Smooth muscle cell (in vitro differentiated cells): Measurements from ENCODE around the gene LGALS9. TPM values are rescaled to one million over a fixed set of nuclear protein-coding genes. Genes with fewer than 3 reads are reported as not detected.
"Not testable (repeated sequence)": the region's sequence is repeated elsewhere in the genome, so short reads cannot be mapped to it uniquely, and the experiment has no call there.

Source experiments
- DNase-seq: peaks from one replicate; lab custom pipeline; 2025; ENCODE audit not compliant: unreplicated experiment; lab: John Stamatoyannopoulos, UW
- H2AFZ ChIP-seq: fragments of 200-600 bp; sonication (generic); 2 replicates; pipeline ENCODE4 v1.6.0; 2016; ENCODE audit warnings: antibody characterized with exemption, low read depth, mild to moderate bottlenecking
- H3F3A ChIP-seq: fragments of 200-600 bp; sonication (generic); 2 replicates; pipeline ENCODE4 v1.6.0; 2017; ENCODE audit warnings: antibody characterized with exemption, low read depth
- H3K27ac ChIP-seq: fragments of 200-600 bp; sonication (generic); 2 replicates; pipeline ENCODE4 v1.5.1; 2016; ENCODE audit warnings: low read depth, mild to moderate bottlenecking
- H3K27me3 ChIP-seq: fragments of 200-600 bp; sonication (generic); 2 replicates; pipeline ENCODE4 v1.6.1; 2016; ENCODE audit warnings: low read depth, mild to moderate bottlenecking
- H3K36me3 ChIP-seq: fragments of 200-600 bp; sonication (generic); 2 replicates; pipeline ENCODE4 v1.5.1; 2016; ENCODE audit warnings: low read depth
- H3K4me1 ChIP-seq: fragments of 200-600 bp; sonication (generic); 2 replicates; pipeline ENCODE4 v1.5.1; 2016; ENCODE audit warnings: low read depth
- H3K4me2 ChIP-seq: fragments of 200-600 bp; sonication (generic); 2 replicates; pipeline ENCODE4 v1.6.0; 2016; ENCODE audit warnings: mild to moderate bottlenecking
- H3K4me3 ChIP-seq: fragments of 200-600 bp; sonication (generic); 2 replicates; pipeline ENCODE4 v1.5.1; 2016; ENCODE audit warnings: mild to moderate bottlenecking
- H3K79me2 ChIP-seq: fragments of 200-600 bp; sonication (generic); 2 replicates; pipeline ENCODE4 v1.6.0; 2016; ENCODE audit warnings: low read depth, mild to moderate bottlenecking
- H3K9ac ChIP-seq: fragments of 200-600 bp; sonication (generic); 2 replicates; pipeline ENCODE4 v1.6.0; 2016; ENCODE audit warnings: low read depth
- H3K9me3 ChIP-seq: fragments of 200-600 bp; sonication (generic); replicated peaks from 2 replicates; pipeline ENCODE4 v1.5.1; 2016; ENCODE audit warnings: low read depth
- H4K20me1 ChIP-seq: fragments of 200-600 bp; sonication (generic); 2 replicates; pipeline ENCODE4 v1.6.0; 2016; ENCODE audit warnings: low read depth
- CTCF ChIP-seq: fragments of 200-600 bp; sonication (generic); IDR thresholded peaks from 2 replicates; pipeline ENCODE4 v1.5.1; 2017; ENCODE audit warnings: borderline replicate concordance, mild to moderate bottlenecking, antibody characterized with exemption; ENCODE audit not compliant: insufficient read depth, poor library complexity, severe bottlenecking
- WGBS: methylation state at CpG from one replicate; pipeline ENCODE4 v1.1.7; 2016; ENCODE audit warnings: low lambda C conversion rate; 5-methylcytosine and 5-hydroxymethylcytosine counted together
- polyA plus RNA-seq: library from polyadenylated mRNA; unstranded; fragments of >200 nt; fragmentation: Nextera tagmentation; extraction: Ambion mirVana; gene quantifications from 2 replicates; pipeline ENCODE4 v1.2.1, GENCODE V29; 2016
- total RNA-seq: library from RNA; depleted of rRNA; stranded (reverse); fragments of >200 nt; gene quantifications from 2 replicates; pipeline ENCODE4 v1.2.3, GENCODE V29; 2014

LGALS9 gene
- total and polyA plus RNA-seq, 2 experiments from 2014 or later = 5.8 to 9.7 TPM

GRCh38 chr17:27634776-27635175 is 3.8 kb downstream of the LGALS9 start:
- Histone ChIP-seq H3K4me3 (no peak overlapping the region), H2AFZ (no peak overlapping the region), H3K9ac (no peak overlapping the region), H4K20me1 (peaks cover 5% of the 10 kb centered on the region), H3K4me1 (no peaks in the 10 kb centered on the region), H3K79me2 (no peaks in the 10 kb centered on the region), H3K9me3 (no peaks in the 10 kb centered on the region), H3K27ac (no peak overlapping the region), H3F3A (no peaks in the 10 kb centered on the region), H3K27me3 (no peaks in the 10 kb centered on the region), H3K4me2 (no peak overlapping the region), H3K36me3 (no peaks in the 10 kb centered on the region)
- 97% methylated on average over 2 of the region's 2 CpGs for WGBS
- DNase-seq = no peak
- no peak for TF ChIP-seq CTCF

- DNase-seq = no peak
- Histone ChIP-seq H3K4me2 (no peak overlapping the region), H3F3A (no peaks in the 10 kb centered on the region), H4K20me1 (peaks cover 5% of the 10 kb centered on the region), H3K9ac (no peak overlapping the region), H2AFZ (no peak overlapping the region), H3K27me3 (no peaks in the 10 kb centered on the region), H3K36me3 (no peaks in the 10 kb centered on the region), H3K27ac (no peak overlapping the region), H3K79me2 (no peaks in the 10 kb centered on the region), H3K9me3 (no peaks in the 10 kb centered on the region), H3K4me3 (no peak overlapping the region), H3K4me1 (no peaks in the 10 kb centered on the region)
- no peak for TF ChIP-seq CTCF
- WGBS = 88% methylated on average over 6 of the region's 6 CpGs
Observed at GRCh38 chr17:27635275-27635823, 4.4 kb downstream of the LGALS9 start.

- H3K27ac ChIP-seq, DNase-seq, H3K9ac ChIP-seq: not testable (repeated sequence)
Observed at GRCh38 chr17:27636005-27636520, 5.1 kb downstream of the LGALS9 start.

DNA sequence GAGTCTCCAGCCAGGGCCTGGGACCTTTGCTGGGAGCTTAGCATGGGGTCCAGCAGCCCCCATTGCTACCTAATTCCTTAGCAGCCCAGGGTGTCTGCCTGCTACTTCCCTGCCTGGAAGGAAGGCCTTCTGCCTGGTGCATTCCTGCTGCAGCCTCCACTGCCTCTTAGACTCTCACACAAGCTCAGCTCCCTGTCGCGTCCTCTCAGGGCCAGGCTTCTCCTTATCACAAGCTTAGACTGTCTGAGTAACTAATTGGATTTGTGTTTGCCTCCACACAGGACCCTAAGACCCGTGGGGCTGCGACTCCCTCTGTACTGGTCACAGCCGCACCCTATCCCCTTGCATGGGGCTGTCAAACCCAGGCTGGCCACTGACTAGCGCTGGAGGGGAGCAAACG is 6.8 kb downstream of the LGALS9 start:
- not testable (repeated sequence) for H3K4me3 ChIP-seq, H3K9me3 ChIP-seq, H3K79me2 ChIP-seq, H3K36me3 ChIP-seq, H4K20me1 ChIP-seq, H3K4me1 ChIP-seq, H3K4me2 ChIP-seq, H3F3A ChIP-seq, H3K27me3 ChIP-seq, H2AFZ ChIP-seq, DNase-seq, H3K27ac ChIP-seq, H3K9ac ChIP-seq
- 91% methylated on average over 7 of the region's 7 CpGs for WGBS

More at GRCh38 chr17:27636005-27636520, 5.1 kb downstream of the LGALS9 start:
- not testable (repeated sequence) for H3K36me3 ChIP-seq, H3K79me2 ChIP-seq, H3K4me1 ChIP-seq, H3K27me3 ChIP-seq, H2AFZ ChIP-seq, H3F3A ChIP-seq, H4K20me1 ChIP-seq, H3K9me3 ChIP-seq, H3K4me2 ChIP-seq, H3K4me3 ChIP-seq
- WGBS = 100% methylated on average over 3 of the region's 3 CpGs

DNA sequence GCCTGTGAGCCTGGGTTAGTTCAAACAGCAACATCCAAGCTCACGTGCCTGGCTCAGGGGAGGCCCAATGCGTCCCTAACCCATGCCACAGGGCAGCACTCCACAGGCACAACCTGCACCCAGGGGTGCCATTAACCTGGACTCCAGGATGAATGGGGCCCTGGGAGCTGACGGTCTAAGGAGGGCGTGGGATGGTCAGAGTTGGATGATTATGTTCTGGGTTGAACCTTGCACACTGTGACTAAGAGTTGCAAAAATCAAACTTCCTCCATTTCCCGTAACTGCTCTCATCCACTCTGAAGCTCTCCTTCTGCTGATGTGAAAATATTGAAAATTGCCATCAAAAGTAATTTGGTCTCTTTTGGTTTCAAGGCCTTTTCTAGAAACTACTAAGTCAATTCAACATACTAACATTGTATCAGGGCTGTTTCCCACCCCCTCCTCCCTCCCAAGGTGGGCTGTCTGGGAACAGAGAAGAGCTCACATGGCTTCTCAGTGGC is 7.5 kb downstream of the LGALS9 start:
- H3K36me3 ChIP-seq, H4K20me1 ChIP-seq, H3K4me1 ChIP-seq, H3K4me3 ChIP-seq, H3F3A ChIP-seq, H3K27ac ChIP-seq, H3K27me3 ChIP-seq, DNase-seq, H3K79me2 ChIP-seq, H2AFZ ChIP-seq, H3K4me2 ChIP-seq, H3K9ac ChIP-seq, H3K9me3 ChIP-seq: not testable (repeated sequence)
- WGBS = 87% methylated on average over 2 of the region's 5 CpGs
